Fibroblast of lung (primary cell): Measurements from ENCODE around the gene KCTD3. TPM values are rescaled to one million over a fixed set of nuclear protein-coding genes. Genes with fewer than 3 reads are reported as not detected.

Source experiments
- DNase-seq, 2 donors: peaks; one replicate each; pipeline versions ENCODE4 v3.0.0 to v3.0.0-alpha.2; 2010; ENCODE audit warnings: low read depth in 2 of 2
- H2AFZ ChIP-seq: 2 replicates; pipeline ENCODE4 v1.5.1; 2012; ENCODE audit warnings: low read length, control low read depth, inconsistent platforms
- H3K27ac ChIP-seq: 2 replicates; pipeline ENCODE4 v1.5.1; 2011; ENCODE audit warnings: low read length, control low read depth; ENCODE audit not compliant: insufficient read depth
- H3K27me3 ChIP-seq: 2 replicates; pipeline ENCODE4 v1.5.1; 2011; ENCODE audit warnings: mild to moderate bottlenecking, low read length; ENCODE audit not compliant: control insufficient read depth, insufficient read depth
- H3K36me3 ChIP-seq: 2 replicates; pipeline ENCODE4 v1.5.1; 2011; ENCODE audit warnings: low read length; ENCODE audit not compliant: control insufficient read depth, insufficient read depth
- H3K4me1 ChIP-seq: 2 replicates; pipeline ENCODE4 v1.5.1; 2011; ENCODE audit warnings: low read length; ENCODE audit not compliant: control insufficient read depth, insufficient read depth; ENCODE audit errors: extremely low read depth
- H3K4me2 ChIP-seq: 2 replicates; pipeline ENCODE4 v1.5.1; 2011; ENCODE audit warnings: low read length, control low read depth; ENCODE audit not compliant: insufficient read depth; ENCODE audit errors: extremely low read depth
- H3K4me3 ChIP-seq, 4 experiments: fragments of 200-600 bp in 1 of 4; sonication (generic) in 1 of 4; replicated peaks in 1 of 4; 2 replicates each; pipeline ENCODE4 v1.5.1; 2011 to 2016; ENCODE audit warnings: low read length in 4 of 4, low read depth in 3 of 4, mild to moderate bottlenecking in 3 of 4, control low read depth in 2 of 4, inconsistent platforms in 1 of 4, mixed read lengths in 1 of 4; ENCODE audit not compliant: insufficient read depth in 1 of 4; ENCODE audit errors: control extremely low read depth in 1 of 4
- H3K79me2 ChIP-seq: 2 replicates; pipeline ENCODE4 v1.5.1; 2012; ENCODE audit warnings: mild to moderate bottlenecking, low read length, inconsistent platforms; ENCODE audit not compliant: control insufficient read depth, insufficient read depth
- H3K9ac ChIP-seq: 2 replicates; pipeline ENCODE4 v1.5.1; 2011; ENCODE audit warnings: mild to moderate bottlenecking, low read length, control low read depth; ENCODE audit not compliant: insufficient read depth
- H3K9me3 ChIP-seq: 2 replicates; pipeline ENCODE4 v1.5.1; 2012; ENCODE audit warnings: low read depth, low read length; ENCODE audit not compliant: control insufficient read depth, insufficient read depth
- H4K20me1 ChIP-seq: 2 replicates; pipeline ENCODE4 v1.5.1; 2011; ENCODE audit warnings: low read length; ENCODE audit not compliant: control insufficient read depth, insufficient read depth; ENCODE audit errors: extremely low read depth
- CTCF ChIP-seq, 2 donors: IDR thresholded peaks in 1 of 2; conservative IDR thresholded peaks in 1 of 2; 1 replicate in 1 of 2; 2 replicates in 1 of 2; pipeline ENCODE4 v1.5.1; 2011 to 2012; ENCODE audit warnings: low read length in 2 of 2, control low read depth in 1 of 2, inconsistent platforms in 1 of 2, low read depth in 1 of 2, mild to moderate bottlenecking in 1 of 2
- EZH2 ChIP-seq: IDR thresholded peaks from 2 replicates; pipeline ENCODE4 v1.5.1; 2012; ENCODE audit warnings: low read length, control low read depth, mild to moderate bottlenecking; ENCODE audit errors: missing control alignments
- polyA plus RNA-seq, 2 donors: library from polyadenylated mRNA; depleted of rRNA in 1 of 2; stranded (reverse) in 1 of 2; unstranded in 1 of 2; fragments of >200 nt; gene quantifications; 2 replicates each; pipeline ENCODE4 v1.2.1, GENCODE V29; 2011 to 2012; ENCODE audit warnings: missing spikeins in 1 of 2
- total RNA-seq: library from RNA; depleted of rRNA; stranded (reverse); fragments of >200 nt; gene quantifications from 2 replicates; pipeline ENCODE4 v1.2.1, GENCODE V29; 2014

KCTD3 gene
- total and polyA plus RNA-seq, 2 donors (not counting 1 experiment from before 2014, with no cell fraction given) = 65.5 to 76.0 TPM

GRCh38 chr1:215567491-215568298 lies 591 bp downstream of the KCTD3 start:
- H4K20me1 ChIP-seq = no peaks in the 10 kb centered on the region
- H2AFZ ChIP-seq = peak overlapping the region; percentile 35
- peak overlapping the region; percentile 85 for H3K27ac ChIP-seq
- H3K4me2 ChIP-seq = peak overlapping the region; percentile 89
- H3K27me3 ChIP-seq = no peaks in the 10 kb centered on the region
- no peaks in the 10 kb centered on the region for H3K36me3 ChIP-seq
- TF ChIP-seq CTCF (conservative IDR thresholded peaks at IDR 0.05 in 1 of 2, IDR thresholded peaks at IDR 0.05 in 1 of 2; ENCODE audit: low read depth in 1 of 2, low read length in 2 of 2) (no peak), EZH2 (no peak)
- DNase-seq = peak; percentile 62 to 68
- peaks cover 2% of the 10 kb centered on the region for H3K4me1 ChIP-seq
- H3K79me2 ChIP-seq = peaks cover 54% of the 10 kb centered on the region
- H3K9me3 ChIP-seq = no peaks in the 10 kb centered on the region
- peak overlapping the region; percentile 58 to 95 (median 82) for H3K4me3 ChIP-seq
- H3K9ac ChIP-seq = peak overlapping the region; percentile 85

GRCh38 chr1:215568299-215568692 lies 1.2 kb downstream of the KCTD3 start:
- Histone ChIP-seq H3K27me3 (no peaks in the 10 kb centered on the region), H3K36me3 (peaks cover under 1% of the 10 kb centered on the region), H3K4me3 (peak overlapping the region; percentile 58 to 95 (median 82)), H3K9ac (peak overlapping the region; percentile 85), H3K4me1 (peaks cover 2% of the 10 kb centered on the region), H2AFZ (peak overlapping the region; percentile 35), H3K27ac (peak overlapping the region; percentile 85), H3K4me2 (peak overlapping the region; percentile 89), H3K9me3 (no peaks in the 10 kb centered on the region), H4K20me1 (no peaks in the 10 kb centered on the region), H3K79me2 (peaks cover 60% of the 10 kb centered on the region)
- TF ChIP-seq EZH2 (no peak), CTCF (conservative IDR thresholded peaks at IDR 0.05 in 1 of 2, IDR thresholded peaks at IDR 0.05 in 1 of 2; ENCODE audit: low read depth in 1 of 2, low read length in 2 of 2) (no peak)
- peak; percentile 60 to 85 for DNase-seq

- DNase-seq = peak in 1 of 2 donors; percentile 44
- Histone ChIP-seq H3K4me3 (peak overlapping the region; percentile 12 to 84 (median 54)), H3K9ac (no peak overlapping the region), H2AFZ (no peak overlapping the region), H3K36me3 (peaks cover 1% of the 10 kb centered on the region), H3K27ac (no peak overlapping the region), H4K20me1 (no peaks in the 10 kb centered on the region), H3K79me2 (peaks cover 72% of the 10 kb centered on the region), H3K27me3 (no peaks in the 10 kb centered on the region), H3K4me2 (peak overlapping the region; percentile 63), H3K4me1 (peaks cover 2% of the 10 kb centered on the region), H3K9me3 (no peaks in the 10 kb centered on the region)
- TF ChIP-seq CTCF (conservative IDR thresholded peaks at IDR 0.05 in 1 of 2, IDR thresholded peaks at IDR 0.05 in 1 of 2; ENCODE audit: low read depth in 1 of 2, low read length in 2 of 2) = no peak
- no peak for TF ChIP-seq EZH2
These were observed 3.1 kb downstream of the KCTD3 start for GRCh38 chr1:215569986-215570824.
